SU-DHL-6 (cell line): Measurements from ENCODE around the gene CISD1.

Experiments used
- EZH2phosphoT487 ChIP-seq: fragments of 200-600 bp; sonication (generic), shearing (Covaris generic); conservative IDR thresholded peaks from 2 replicates; pipeline ENCODE4 v1.6.1; 2018; ENCODE audit warnings: mild to moderate bottlenecking, antibody characterized with exemption, low read length, moderate library complexity, mixed read lengths
- TF ChIP-seq, protein P1 (sequence below): fragments of 200-600 bp; sonication (generic); IDR thresholded peaks from one replicate; pipeline ENCODE4 v1.5.1; 2017; ENCODE audit warnings: antibody characterized with exemption, mild to moderate bottlenecking, low read length, moderate library complexity; ENCODE audit not compliant: insufficient read depth, poor library complexity, severe bottlenecking

DNA sequence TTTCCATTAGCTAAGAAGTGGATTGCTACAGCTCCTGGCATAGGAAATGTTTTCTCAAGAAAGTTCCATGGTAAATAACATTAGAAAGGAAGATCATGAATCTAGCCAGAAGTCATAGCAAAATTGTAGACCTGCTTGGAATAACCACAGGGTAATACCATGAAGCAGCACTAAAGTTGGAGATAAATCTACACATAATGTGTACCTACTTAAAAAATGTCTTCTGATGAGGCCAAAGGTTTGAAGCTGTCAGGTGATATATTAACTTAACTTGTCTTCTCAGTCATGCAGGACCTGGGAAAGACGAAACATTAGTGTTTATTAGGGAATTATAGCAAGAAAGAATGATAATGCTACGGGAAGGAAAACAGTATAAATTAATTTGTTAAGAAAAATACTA lies 6.3 kb downstream of the CISD1 start:
- TF ChIP-seq, protein P1, sequence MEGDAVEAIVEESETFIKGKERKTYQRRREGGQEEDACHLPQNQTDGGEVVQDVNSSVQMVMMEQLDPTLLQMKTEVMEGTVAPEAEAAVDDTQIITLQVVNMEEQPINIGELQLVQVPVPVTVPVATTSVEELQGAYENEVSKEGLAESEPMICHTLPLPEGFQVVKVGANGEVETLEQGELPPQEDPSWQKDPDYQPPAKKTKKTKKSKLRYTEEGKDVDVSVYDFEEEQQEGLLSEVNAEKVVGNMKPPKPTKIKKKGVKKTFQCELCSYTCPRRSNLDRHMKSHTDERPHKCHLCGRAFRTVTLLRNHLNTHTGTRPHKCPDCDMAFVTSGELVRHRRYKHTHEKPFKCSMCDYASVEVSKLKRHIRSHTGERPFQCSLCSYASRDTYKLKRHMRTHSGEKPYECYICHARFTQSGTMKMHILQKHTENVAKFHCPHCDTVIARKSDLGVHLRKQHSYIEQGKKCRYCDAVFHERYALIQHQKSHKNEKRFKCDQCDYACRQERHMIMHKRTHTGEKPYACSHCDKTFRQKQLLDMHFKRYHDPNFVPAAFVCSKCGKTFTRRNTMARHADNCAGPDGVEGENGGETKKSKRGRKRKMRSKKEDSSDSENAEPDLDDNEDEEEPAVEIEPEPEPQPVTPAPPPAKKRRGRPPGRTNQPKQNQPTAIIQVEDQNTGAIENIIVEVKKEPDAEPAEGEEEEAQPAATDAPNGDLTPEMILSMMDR = no peak
- no peak for TF ChIP-seq EZH2phosphoT487
